Neural cell (in vitro differentiated cells): ENCODE data around the gene RABL2A. TPM values are rescaled to one million over a fixed set of nuclear protein-coding genes. Genes with fewer than 3 reads are reported as not detected.
"Not testable (repeated sequence)": the region's sequence is repeated elsewhere in the genome, so short reads cannot be mapped to it uniquely, and the experiment has no call there.

Source experiments
- H2AFZ ChIP-seq: fragments of 200-600, 300-800 bp; sonication (generic), shearing (Covaris generic); 2 replicates; pipeline ENCODE4 v1.6.0; 2014; ENCODE audit warnings: low read depth, mild to moderate bottlenecking, antibody characterized with exemption, low read length, moderate library complexity
- H3F3A ChIP-seq: fragments of 200-600 bp; shearing (Covaris generic); 2 replicates; pipeline ENCODE4 v1.6.1; 2016; ENCODE audit warnings: mild to moderate bottlenecking, moderate library complexity, mixed read lengths, antibody characterized with exemption, low read length; ENCODE audit not compliant: insufficient read depth, poor library complexity, severe bottlenecking
- H3K27ac ChIP-seq: fragments of 200-600, 300-800 bp; sonication (generic), shearing (Covaris generic); 2 replicates; pipeline ENCODE4 v1.5.1; 2014; ENCODE audit warnings: mild to moderate bottlenecking, low read length, moderate library complexity
- H3K27me3 ChIP-seq: fragments of 300-800, 200-600 bp; sonication (generic), shearing (Covaris generic); 2 replicates; pipeline ENCODE4 v1.6.0; 2014; ENCODE audit warnings: mild to moderate bottlenecking, low read depth, low read length, moderate library complexity; ENCODE audit not compliant: insufficient read depth
- H3K36me3 ChIP-seq: fragments of 300-800, 200-600 bp; sonication (generic), shearing (Covaris generic); 2 replicates; pipeline ENCODE4 v1.5.1; 2014; ENCODE audit warnings: mild to moderate bottlenecking, antibody characterized with exemption, low read length, moderate library complexity; ENCODE audit not compliant: insufficient read depth
- H3K4me2 ChIP-seq: fragments of 300-800, 200-600 bp; sonication (generic), shearing (Covaris generic); 2 replicates; pipeline ENCODE4 v1.6.0; 2014; ENCODE audit warnings: mild to moderate bottlenecking, low read length
- H3K4me3 ChIP-seq: fragments of 300-800, 200-600 bp; sonication (generic), shearing (Covaris generic); 2 replicates; pipeline ENCODE4 v1.5.1; 2014; ENCODE audit warnings: mild to moderate bottlenecking, low read length, moderate library complexity
- H3K79me2 ChIP-seq: fragments of 200-600 bp; shearing (Covaris generic); replicated peaks from 2 replicates; pipeline ENCODE4 v1.6.0; 2014; ENCODE audit warnings: mild to moderate bottlenecking, low read length, moderate library complexity; ENCODE audit not compliant: insufficient read depth
- H3K9ac ChIP-seq: fragments of 300-800, 200-600 bp; sonication (generic), shearing (Covaris generic); 2 replicates; pipeline ENCODE4 v1.6.1; 2016; ENCODE audit warnings: mild to moderate bottlenecking, low read length, mixed read lengths
- H3K9me2 ChIP-seq: fragments of 200-600 bp; shearing (Covaris generic); 2 replicates; pipeline ENCODE4 v1.6.1; 2016; ENCODE audit warnings: mild to moderate bottlenecking, low read length, mixed read lengths; ENCODE audit not compliant: insufficient read depth
- H3K9me3 ChIP-seq: fragments of 200-600, 300-800 bp; sonication (generic), shearing (Covaris generic); 2 replicates; pipeline ENCODE4 v1.6.1; 2016; ENCODE audit warnings: mild to moderate bottlenecking, mixed run types, low read length, moderate library complexity, mixed read lengths
- H4K20me1 ChIP-seq: fragments of 200-600 bp; shearing (Covaris generic); 2 replicates; pipeline ENCODE4 v1.6.1; 2016; ENCODE audit warnings: mild to moderate bottlenecking, mixed run types; ENCODE audit not compliant: insufficient read depth
- polyA plus RNA-seq: library from polyadenylated mRNA; depleted of rRNA; stranded (reverse); fragments of >200 nt; gene quantifications from 2 replicates; pipeline ENCODE4 v1.2.3, GENCODE V29; 2014
- TF ChIP-seq, protein P1 (sequence below): fragments of 450-650 bp; IDR thresholded peaks from 2 replicates; pipeline ENCODE4 v1.5.1; 2014; ENCODE audit warnings: antibody characterized with exemption, mild to moderate bottlenecking, moderate library complexity; ENCODE audit not compliant: poor library complexity, severe bottlenecking

RABL2A gene
- polyA plus RNA-seq, 1 donor from 2014 or later: 17.9 TPM

DNA sequence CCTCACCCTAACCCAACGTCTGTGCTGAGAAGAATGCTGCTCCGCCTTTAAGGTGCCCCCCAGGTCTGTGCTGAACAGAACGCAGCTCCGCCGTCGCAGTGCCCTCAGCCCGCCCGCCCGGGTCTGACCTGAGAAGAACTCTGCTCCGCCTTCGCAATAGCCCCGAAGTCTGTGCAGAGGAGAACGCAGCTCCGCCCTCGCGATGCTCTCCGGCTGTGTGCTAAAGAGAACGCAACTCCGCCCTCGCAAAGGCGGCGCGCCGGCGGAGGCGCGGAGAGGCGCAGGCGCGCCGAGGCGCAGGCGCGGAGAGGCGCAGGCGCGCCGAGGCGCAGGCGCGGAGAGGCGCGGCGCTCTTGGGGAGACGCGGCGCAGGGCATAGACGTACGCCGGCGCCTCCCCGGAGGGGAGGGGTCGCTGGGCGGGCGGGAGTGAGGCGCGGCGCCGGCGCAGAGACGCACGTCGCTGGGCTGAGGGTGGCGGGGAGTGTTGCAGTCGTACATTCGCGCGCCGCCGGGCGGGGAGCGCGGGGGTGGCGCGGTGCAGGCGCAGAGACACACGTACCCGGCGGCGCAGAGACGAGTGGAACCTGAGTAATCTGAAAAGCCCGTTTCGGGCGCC, 23.5 kb upstream of the RABL2A start:
- H3K27me3 ChIP-seq, H3F3A ChIP-seq, H3K9ac ChIP-seq, H3K9me2 ChIP-seq, H2AFZ ChIP-seq, H3K27ac ChIP-seq, H3K9me3 ChIP-seq, H3K4me3 ChIP-seq, H3K79me2 ChIP-seq, H3K4me2 ChIP-seq, H4K20me1 ChIP-seq, H3K36me3 ChIP-seq: not testable (repeated sequence)

DNA sequence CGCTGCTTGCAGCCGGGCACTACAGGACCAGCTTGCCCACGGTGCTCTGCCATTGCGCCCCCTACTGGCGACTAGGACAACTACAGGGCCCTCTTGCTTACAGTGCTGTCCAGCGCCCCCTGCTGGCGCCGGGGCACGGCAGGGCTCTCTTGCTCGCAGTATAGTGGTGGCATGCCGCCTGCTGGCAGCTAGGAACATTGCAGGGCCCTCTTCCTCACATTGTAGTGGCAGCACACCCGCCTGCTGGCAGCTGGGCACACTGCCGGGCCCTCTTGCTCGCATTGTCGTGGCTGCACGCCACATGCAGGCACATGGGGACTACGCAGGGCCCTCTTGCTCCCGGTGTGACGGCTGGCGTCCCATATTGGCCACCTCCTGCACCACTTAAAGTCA, 23.0 kb upstream of the RABL2A start:
- not testable (repeated sequence) for H3K79me2 ChIP-seq, H3K4me3 ChIP-seq, H3K27ac ChIP-seq, H3K27me3 ChIP-seq, H3F3A ChIP-seq, H3K4me2 ChIP-seq, H3K9ac ChIP-seq, H3K9me3 ChIP-seq, H3K9me2 ChIP-seq, H3K36me3 ChIP-seq, H2AFZ ChIP-seq, H4K20me1 ChIP-seq
- TF ChIP-seq, protein P1, sequence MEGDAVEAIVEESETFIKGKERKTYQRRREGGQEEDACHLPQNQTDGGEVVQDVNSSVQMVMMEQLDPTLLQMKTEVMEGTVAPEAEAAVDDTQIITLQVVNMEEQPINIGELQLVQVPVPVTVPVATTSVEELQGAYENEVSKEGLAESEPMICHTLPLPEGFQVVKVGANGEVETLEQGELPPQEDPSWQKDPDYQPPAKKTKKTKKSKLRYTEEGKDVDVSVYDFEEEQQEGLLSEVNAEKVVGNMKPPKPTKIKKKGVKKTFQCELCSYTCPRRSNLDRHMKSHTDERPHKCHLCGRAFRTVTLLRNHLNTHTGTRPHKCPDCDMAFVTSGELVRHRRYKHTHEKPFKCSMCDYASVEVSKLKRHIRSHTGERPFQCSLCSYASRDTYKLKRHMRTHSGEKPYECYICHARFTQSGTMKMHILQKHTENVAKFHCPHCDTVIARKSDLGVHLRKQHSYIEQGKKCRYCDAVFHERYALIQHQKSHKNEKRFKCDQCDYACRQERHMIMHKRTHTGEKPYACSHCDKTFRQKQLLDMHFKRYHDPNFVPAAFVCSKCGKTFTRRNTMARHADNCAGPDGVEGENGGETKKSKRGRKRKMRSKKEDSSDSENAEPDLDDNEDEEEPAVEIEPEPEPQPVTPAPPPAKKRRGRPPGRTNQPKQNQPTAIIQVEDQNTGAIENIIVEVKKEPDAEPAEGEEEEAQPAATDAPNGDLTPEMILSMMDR: peak; percentile 57

DNA sequence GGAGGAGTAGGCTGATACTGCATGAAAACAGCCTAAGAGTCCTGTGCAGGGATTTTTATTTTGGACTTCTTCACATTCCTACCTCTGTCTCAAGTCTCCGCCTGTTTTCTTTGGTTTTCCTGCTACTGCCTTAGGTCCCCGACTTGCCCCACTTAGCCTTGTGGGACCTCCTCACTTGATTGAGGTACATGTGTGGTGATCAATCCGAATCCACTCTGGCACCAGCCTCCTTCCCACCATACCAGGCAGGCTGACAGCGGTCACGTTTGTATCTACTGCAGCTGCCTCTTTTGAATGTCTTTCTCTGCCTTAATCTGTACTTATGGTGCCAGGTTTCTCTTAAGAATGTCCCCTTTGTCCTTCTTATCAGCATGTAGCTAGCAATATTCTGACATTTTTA, 22.4 kb upstream of the RABL2A start:
- H3K4me2 ChIP-seq, H3K27me3 ChIP-seq, H3K36me3 ChIP-seq, H4K20me1 ChIP-seq, H3K9me3 ChIP-seq, H3K9ac ChIP-seq, H3K9me2 ChIP-seq, H2AFZ ChIP-seq, H3F3A ChIP-seq, H3K27ac ChIP-seq, H3K79me2 ChIP-seq, H3K4me3 ChIP-seq: not testable (repeated sequence)

DNA sequence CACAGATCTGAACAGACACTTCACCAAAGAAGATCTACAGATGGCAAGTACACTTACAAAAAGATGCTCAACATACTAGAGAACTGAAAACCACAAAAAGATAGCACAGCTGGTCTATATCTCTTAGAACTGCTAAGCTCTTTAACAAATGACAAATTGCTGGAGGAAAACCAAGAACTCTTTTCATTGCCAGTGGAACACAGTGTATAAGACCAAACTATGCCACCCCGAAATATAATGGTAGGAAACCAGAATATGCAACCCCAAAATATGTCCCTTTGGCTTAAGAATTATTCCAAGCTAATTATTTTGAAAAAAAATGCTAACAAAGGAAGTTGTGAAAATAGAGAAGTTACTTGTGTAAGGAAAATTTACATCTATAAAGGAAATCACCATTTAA, 21.0 kb upstream of the RABL2A start:
- H4K20me1 ChIP-seq, H3K4me3 ChIP-seq, H3K36me3 ChIP-seq, H3K27me3 ChIP-seq, H3K4me2 ChIP-seq, H3K9me3 ChIP-seq, H3K27ac ChIP-seq, H3K79me2 ChIP-seq, H3K9me2 ChIP-seq, H2AFZ ChIP-seq, H3F3A ChIP-seq, H3K9ac ChIP-seq: not testable (repeated sequence)

DNA sequence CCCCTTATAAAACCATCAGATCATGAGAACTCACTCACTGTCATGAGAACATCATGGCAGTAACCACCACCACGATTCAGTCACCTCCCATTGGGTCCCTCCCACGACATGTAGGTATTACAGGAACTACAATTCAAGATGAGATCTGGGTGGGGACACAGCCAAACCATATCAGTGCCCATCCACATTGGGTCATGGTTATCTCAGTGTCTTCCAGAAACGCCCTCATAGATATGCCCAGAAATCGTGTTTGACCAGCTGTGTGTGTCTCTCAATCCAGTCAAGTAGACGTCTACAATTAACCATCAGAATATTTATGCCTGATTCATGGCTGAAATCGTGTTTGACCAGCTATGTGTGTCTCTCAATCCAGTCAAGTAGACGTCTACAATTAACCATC, 17.2 kb upstream of the RABL2A start:
- H2AFZ ChIP-seq, H3K9ac ChIP-seq, H3K27ac ChIP-seq, H3K4me3 ChIP-seq, H3K9me2 ChIP-seq, H3K27me3 ChIP-seq, H3K79me2 ChIP-seq, H3F3A ChIP-seq, H3K36me3 ChIP-seq, H3K4me2 ChIP-seq, H4K20me1 ChIP-seq, H3K9me3 ChIP-seq: not testable (repeated sequence)

DNA sequence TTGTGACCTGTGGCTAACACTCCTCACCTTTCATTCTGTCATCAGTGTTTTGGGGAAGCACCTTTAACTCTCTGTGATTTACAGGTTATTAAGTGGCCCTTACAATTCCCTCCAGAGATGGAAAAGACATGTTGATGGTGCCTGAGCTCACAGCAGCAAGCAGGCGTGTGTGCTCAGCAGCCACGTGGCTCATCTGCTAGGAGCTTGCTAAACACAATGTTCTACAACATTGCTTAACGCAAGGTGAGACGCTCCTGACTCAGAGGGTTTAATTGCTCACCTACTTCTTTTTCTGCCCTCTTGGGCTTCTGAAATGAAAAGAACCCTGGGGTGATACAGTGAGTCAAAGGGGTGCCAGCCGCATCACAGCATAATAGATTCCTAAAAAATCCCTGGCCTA, 6.1 kb upstream of the RABL2A start:
- H3K9ac ChIP-seq, H3K27me3 ChIP-seq, H3K27ac ChIP-seq, H3F3A ChIP-seq, H3K79me2 ChIP-seq, H3K9me3 ChIP-seq, H2AFZ ChIP-seq, H4K20me1 ChIP-seq, H3K9me2 ChIP-seq, H3K4me3 ChIP-seq, H3K4me2 ChIP-seq, H3K36me3 ChIP-seq: not testable (repeated sequence)

DNA sequence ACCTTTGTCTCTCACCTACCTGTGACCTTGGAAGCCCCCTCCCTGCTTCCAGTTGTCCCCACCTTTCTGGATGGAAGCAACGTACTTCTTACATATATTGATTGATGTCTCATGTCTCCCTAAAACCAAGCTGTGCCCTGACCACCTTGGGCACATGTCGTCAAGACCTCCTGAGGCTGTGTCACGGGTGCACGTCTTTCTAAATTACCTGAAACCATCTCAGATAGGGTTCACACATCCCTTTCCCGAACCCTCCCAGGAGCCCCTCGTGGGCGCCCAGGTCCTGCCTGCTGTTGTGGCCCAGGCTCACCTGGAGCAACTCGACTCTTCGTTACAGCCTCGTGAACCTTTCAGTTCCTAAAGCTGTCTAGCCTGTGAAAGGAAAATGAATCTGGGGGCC, 1.2 kb upstream of the RABL2A start:
- H3K79me2 ChIP-seq, H3K27ac ChIP-seq, H3K9me3 ChIP-seq, H3K4me2 ChIP-seq, H2AFZ ChIP-seq, H3K36me3 ChIP-seq, H3K27me3 ChIP-seq, H3K9ac ChIP-seq, H3F3A ChIP-seq, H4K20me1 ChIP-seq, H3K9me2 ChIP-seq: not testable (repeated sequence)
- H3K4me3 ChIP-seq: peak overlapping the region; percentile 61
